GM12878 (cell line): Measurements from ENCODE around the gene NRXN3. TPM values are rescaled to one million over a fixed set of nuclear protein-coding genes. Genes with fewer than 3 reads are reported as not detected.

Experiments used
- ATAC-seq: fragments of 200-7000 bp; cut with Tn5 transposase; 3 replicates; pipeline ENCODE4 v1.9.1; 2020; ENCODE audit warnings: mild to moderate bottlenecking, moderate library complexity
- BruUV-seq: library from RNA; stranded (reverse); fragments of 400-500 nt; replicated peaks from 2 replicates; lab custom pipeline; 2021; lab: Mats Ljungman, UMichigan
- CTCF ChIA-PET: fragments of 300-600 bp; sonication (Branson Sonifier 250); formaldehyde crosslinking; extraction: SDS; loops from one replicate; lab custom pipeline; 2021; ENCODE audit warnings: inconsistent platforms; lab: Yijun Ruan, JAX
- POLR2A ChIA-PET: fragments of 350-600 bp; formaldehyde crosslinking; extraction: SDS; loops from one replicate; lab custom pipeline; 2021; ENCODE audit warnings: inconsistent platforms; lab: Charles Lee
- RAD21 ChIA-PET: fragments of 300-600 bp; sonication (Branson Sonifier 250); formaldehyde crosslinking; loops from one replicate; lab custom pipeline; 2023; ENCODE audit warnings: antibody characterized with exemption; ENCODE audit not compliant: unreplicated experiment; lab: Charles Lee
- SMC1A ChIA-PET: fragments of 300-600 bp; sonication (Branson Sonifier 250); formaldehyde crosslinking; loops from one replicate; lab custom pipeline; 2023; ENCODE audit not compliant: unreplicated experiment, uncharacterized antibody; lab: Charles Lee
- DNase-seq: peaks from one replicate; pipeline ENCODE4 v3.0.0-alpha.2; 2011; ENCODE audit warnings: low read depth, low spot score
- FAIRE-seq: peaks from 3 replicates; lab custom pipeline; 2011; peaks lifted over from hg19 to GRCh38; lab: Jason Lieb, UNC
- H2AFZ ChIP-seq: 2 replicates; pipeline ENCODE4 v1.6.0; 2011; ENCODE audit warnings: low read depth, low read length, control low read depth; ENCODE audit not compliant: control insufficient read depth
- H3K27ac ChIP-seq: 2 replicates; pipeline ENCODE4 v1.5.1; 2011; ENCODE audit warnings: control low read depth; ENCODE audit not compliant: control insufficient read depth, insufficient read depth
- H3K27me3 ChIP-seq, 2 experiments: replicated peaks in 1 of 2; 2 replicates each; pipeline versions ENCODE4 v1.6.0 to v1.6.1; 2011; ENCODE audit warnings: low read length in 1 of 2; ENCODE audit not compliant: control insufficient read depth in 2 of 2, insufficient read depth in 2 of 2
- H3K36me3 ChIP-seq, 2 experiments: 2 replicates each; pipeline ENCODE4 v1.5.1; 2011; ENCODE audit warnings: low read length in 1 of 2; ENCODE audit not compliant: control insufficient read depth in 2 of 2, insufficient read depth in 2 of 2
- H3K4me1 ChIP-seq: 2 replicates; pipeline ENCODE4 v1.6.1; 2011; ENCODE audit warnings: mild to moderate bottlenecking, low read length, moderate library complexity, mixed read lengths; ENCODE audit not compliant: control insufficient read depth, insufficient read depth
- H3K4me2 ChIP-seq: 2 replicates; pipeline ENCODE4 v1.6.0; 2011; ENCODE audit warnings: control low read depth; ENCODE audit not compliant: control insufficient read depth, insufficient read depth
- H3K4me3 ChIP-seq: fragments of 200-600 bp; sonication (generic); 2 replicates; pipeline ENCODE4 v1.5.1; 2016
- H3K79me2 ChIP-seq: 2 replicates; pipeline ENCODE4 v1.6.0; 2011; ENCODE audit warnings: low read length; ENCODE audit not compliant: control insufficient read depth, insufficient read depth
- H3K9ac ChIP-seq: 2 replicates; pipeline ENCODE4 v1.8.0; 2011; ENCODE audit warnings: low read length, control low read depth, mixed read lengths; ENCODE audit not compliant: control insufficient read depth, insufficient read depth
- H3K9me3 ChIP-seq: replicated peaks from 3 replicates; pipeline ENCODE4 v1.5.1; 2011; ENCODE audit warnings: mild to moderate bottlenecking, low read length; ENCODE audit not compliant: control insufficient read depth, insufficient read depth
- H4K20me1 ChIP-seq: 2 replicates; pipeline ENCODE4 v1.6.0; 2011; ENCODE audit not compliant: control insufficient read depth, insufficient read depth
- SKIL ChIP-seq: fragments of 450-650 bp; IDR thresholded peaks from 2 replicates; pipeline ENCODE4 v1.6.1; 2017; ENCODE audit warnings: mild to moderate bottlenecking, low read depth, inconsistent platforms; ENCODE audit not compliant: poor library complexity, severe bottlenecking
- WGBS: methylation state at CpG from one replicate; pipeline ENCODE4 v1.1.6; 2016; ENCODE audit warnings: low lambda C conversion rate; ENCODE audit not compliant: insufficient replicate concordance, insufficient coverage; ENCODE audit errors: missing lambda C conversion rate; 5-methylcytosine and 5-hydroxymethylcytosine counted together
- in situ Hi-C: fragments of 300-500 bp; cut with MboI; formaldehyde crosslinking; loops from 9 replicates; pipeline ENCODE4 v1.14.3; 2018; ENCODE audit warnings: mixed read lengths
- intact Hi-C: fragments of 100-400 bp; cut with micrococcal nuclease; formaldehyde crosslinking; loops from one replicate; pipeline ENCODE4 v1.14.2; 2022; ENCODE audit not compliant: unreplicated experiment
- polyA plus RNA-seq, 11 experiments: library from polyadenylated mRNA; depleted of rRNA in 4 of 11; unstranded in 6 of 11; stranded (reverse) in 5 of 11; fragments of >200 nt; fragmentation: Nextera tagmentation in 4 of 11; fragmentation: Illumina TruSeq in 1 of 11; extraction: Ambion mirVana in 4 of 11; extraction: Trizol in 1 of 11; gene quantifications; 1 replicate in 1 of 11; 2 replicates in 10 of 11; pipeline versions ENCODE4 v1.2.1 to v1.2.3, GENCODE V29; 2011 to 2016; ENCODE audit warnings: inconsistent platforms in 2 of 11, missing spikeins in 2 of 11, low read depth in 1 of 11
- total RNA-seq, 4 experiments: library from RNA; depleted of rRNA in 3 of 4; stranded (reverse); fragments of >200 nt in 3 of 4; fragmentation: Illumina TruSeq in 1 of 4; extraction: Trizol in 1 of 4; gene quantifications; 2 replicates each; pipeline versions ENCODE4 v1.2.1 to v1.2.3, GENCODE V29; 2013 to 2021

Gene NRXN3
- total and polyA plus RNA-seq, 10 of the 15 experiments (the other 5 are each of a cell fraction or from before 2014, with no cell fraction given): 0.52 to 3.3 (median 1.4) TPM

- no peak for FAIRE-seq
- no peak overlapping the region for H3K4me3 ChIP-seq
Observed at GRCh38 chr14:79186523-79186922, 1016.4 kb downstream of the NRXN3 start.

More at GRCh38 chr14:79186523-79186922, 1016.4 kb downstream of the NRXN3 start:
- TF ChIP-seq SKIL: no peak
- BruUV-seq: no TSS peak
- intact Hi-C loops: no loop called here
- no peaks in the 10 kb centered on the region for H3K9me3 ChIP-seq
- ChIA-PET POLR2A (no interaction called here), RAD21 (no interaction called here), CTCF (no interaction called here), SMC1A (no interaction called here)
- no peak overlapping the region for H3K27ac ChIP-seq
- no peak overlapping the region for H3K9ac ChIP-seq
- no peak for ATAC-seq
- no peaks in the 10 kb centered on the region for H3K27me3 ChIP-seq
- no peak overlapping the region for H3K4me2 ChIP-seq
- in situ Hi-C loops: no loop called here
- 6% methylated on average over 3 of the region's 3 CpGs for whole genome bisulfite sequencing
- H3K4me1 ChIP-seq: no peaks in the 10 kb centered on the region
- no peak for DNase-seq
- H3K79me2 ChIP-seq: no peaks in the 10 kb centered on the region
- H3K36me3 ChIP-seq: no peaks in the 10 kb centered on the region
- H4K20me1 ChIP-seq: no peaks in the 10 kb centered on the region
- H2AFZ ChIP-seq: no peak overlapping the region
